ENCODE measurements around the gene DNMT3B. TPM values are rescaled to one million over a fixed set of nuclear protein-coding genes. Genes with fewer than 3 reads are reported as not detected.

DNMT3B gene
- total RNA-seq, 1 experiment from 2014 or later: 7.3 TPM

DNA sequence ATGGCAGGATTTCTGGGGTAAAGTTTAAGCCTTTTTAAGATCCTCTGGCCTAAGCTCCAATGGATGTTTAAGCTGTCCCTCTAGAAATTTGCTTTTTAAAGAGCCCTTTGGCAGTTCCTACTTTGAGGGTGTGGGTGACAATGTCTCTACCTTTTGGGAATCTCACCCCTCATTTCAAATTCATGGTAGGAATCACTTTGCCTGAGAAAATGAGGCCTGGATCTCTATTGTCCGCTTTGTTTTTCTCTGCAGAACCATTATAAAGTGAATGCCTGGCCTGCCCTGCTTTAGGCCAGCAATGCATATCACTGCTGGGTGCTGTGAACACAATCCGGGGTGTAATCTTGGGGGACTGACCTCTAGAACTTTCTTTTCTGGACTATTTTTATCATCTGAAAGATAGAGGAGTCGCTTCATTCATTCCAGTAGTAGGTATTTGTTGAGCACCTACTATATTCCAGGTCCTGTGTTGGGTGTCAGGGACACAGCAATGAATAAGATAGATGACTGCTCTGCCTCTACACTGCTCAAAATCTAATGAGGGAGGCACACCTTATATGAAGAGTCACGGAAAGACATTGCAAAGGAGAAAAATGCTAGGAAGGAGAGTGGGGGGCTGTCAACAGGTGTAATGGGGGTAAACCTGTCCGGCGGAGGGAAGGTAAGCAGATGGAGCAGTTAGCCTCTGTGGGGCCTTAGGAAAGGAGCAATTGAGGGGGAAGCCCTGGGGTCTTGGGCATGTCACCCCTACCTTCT is 10.3 kb upstream of the DNMT3B start:
- Histone ChIP-seq H3K9me3 (ENCODE audit: low read length) (no peaks in the 10 kb centered on the region), H3K27me3 (ENCODE audit: low read length) (no peaks in the 10 kb centered on the region), H2AFZ (ENCODE audit: low read length) (no peak overlapping the region), H3K4me1 (ENCODE audit: insufficient read depth, low read length) (peaks cover 20% of the 10 kb centered on the region), H3F3A (ENCODE audit: low read length, unreplicated experiment) (no peaks in the 10 kb centered on the region), H3K9me2 (replicated peaks; ENCODE audit: low read length) (no peaks in the 10 kb centered on the region), H3K79me2 (ENCODE audit: low read length) (no peaks in the 10 kb centered on the region), H3K4me2 (ENCODE audit: low read length) (peak overlapping the region; percentile 73; the same call in 1 of the 2 replicates), H3K9ac (ENCODE audit: low read length) (no peak overlapping the region), H3K36me3 (ENCODE audit: low read depth, low read length) (no peaks in the 10 kb centered on the region), H3K4me3 (ENCODE audit: low read length) (no peak overlapping the region), H4K20me1 (ENCODE audit: low read length) (no peaks in the 10 kb centered on the region), H3K27ac (ENCODE audit: low read length) (peak overlapping the region; percentile 59)
- ATAC-seq: no peak
- CTCF ChIA-PET: no interaction called here
- BruUV-seq (replicated peaks): no TSS peak
- intact Hi-C loops (cut with micrococcal nuclease): no loop called here
- DNase-seq: no peak
- TF ChIP-seq, protein P1, sequence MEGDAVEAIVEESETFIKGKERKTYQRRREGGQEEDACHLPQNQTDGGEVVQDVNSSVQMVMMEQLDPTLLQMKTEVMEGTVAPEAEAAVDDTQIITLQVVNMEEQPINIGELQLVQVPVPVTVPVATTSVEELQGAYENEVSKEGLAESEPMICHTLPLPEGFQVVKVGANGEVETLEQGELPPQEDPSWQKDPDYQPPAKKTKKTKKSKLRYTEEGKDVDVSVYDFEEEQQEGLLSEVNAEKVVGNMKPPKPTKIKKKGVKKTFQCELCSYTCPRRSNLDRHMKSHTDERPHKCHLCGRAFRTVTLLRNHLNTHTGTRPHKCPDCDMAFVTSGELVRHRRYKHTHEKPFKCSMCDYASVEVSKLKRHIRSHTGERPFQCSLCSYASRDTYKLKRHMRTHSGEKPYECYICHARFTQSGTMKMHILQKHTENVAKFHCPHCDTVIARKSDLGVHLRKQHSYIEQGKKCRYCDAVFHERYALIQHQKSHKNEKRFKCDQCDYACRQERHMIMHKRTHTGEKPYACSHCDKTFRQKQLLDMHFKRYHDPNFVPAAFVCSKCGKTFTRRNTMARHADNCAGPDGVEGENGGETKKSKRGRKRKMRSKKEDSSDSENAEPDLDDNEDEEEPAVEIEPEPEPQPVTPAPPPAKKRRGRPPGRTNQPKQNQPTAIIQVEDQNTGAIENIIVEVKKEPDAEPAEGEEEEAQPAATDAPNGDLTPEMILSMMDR (conservative IDR thresholded peaks at IDR 0.05; ENCODE audit: low read depth, low read length): no peak
- TF ChIP-seq EZH2phosphoT487 (IDR thresholded peaks at IDR 0.05; ENCODE audit: borderline replicate concordance, low read length) (no peak), EZH2 (IDR thresholded peaks at IDR 0.05; ENCODE audit: low read length, unreplicated experiment) (no peak)
- POLR2A ChIA-PET (ENCODE audit: unreplicated experiment): no interaction called here

DNA sequence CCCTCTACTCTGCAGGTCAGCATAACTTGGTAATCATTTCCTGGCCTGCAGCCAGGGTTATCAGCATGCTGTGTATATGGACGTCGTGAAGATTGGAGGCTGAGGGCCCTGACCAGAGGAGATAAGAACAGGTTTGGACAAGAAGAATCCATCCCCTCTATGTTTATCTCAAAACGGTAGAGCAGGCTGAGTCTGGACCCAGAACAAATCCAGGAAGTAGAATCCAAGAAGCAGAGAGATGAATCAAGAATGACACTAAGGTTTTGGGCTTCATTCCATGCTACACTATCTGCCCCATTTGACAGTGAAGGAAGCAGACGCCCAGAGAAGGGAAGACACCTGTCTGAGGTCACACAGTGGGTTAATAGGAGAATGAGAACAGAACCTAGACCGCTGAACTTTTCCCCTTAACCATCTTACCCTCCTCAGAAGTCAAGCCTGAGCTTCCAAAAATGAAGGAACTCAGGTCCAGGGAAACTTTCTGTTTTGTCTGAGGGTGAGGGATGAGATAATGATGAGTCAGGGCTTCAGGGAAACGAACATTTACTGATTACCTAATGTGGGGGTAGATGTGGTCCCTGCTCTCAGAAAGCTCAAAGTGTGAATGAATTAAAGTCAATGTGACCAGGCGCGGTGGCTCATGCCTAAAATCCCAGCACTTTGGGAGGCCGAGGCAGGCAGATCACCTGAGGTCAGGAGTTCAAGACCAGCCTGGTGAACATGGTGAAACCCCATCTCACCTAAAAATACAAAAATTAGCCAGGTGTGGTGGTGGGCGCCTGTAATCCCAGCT is 9.5 kb upstream of the DNMT3B start:
- ChIA-PET CTCF (no interaction called here), POLR2A (ENCODE audit: unreplicated experiment) (no interaction called here)
- Histone ChIP-seq H3K27me3 (ENCODE audit: low read length) (no peaks in the 10 kb centered on the region), H3K9me3 (ENCODE audit: low read length) (no peaks in the 10 kb centered on the region), H3K4me2 (ENCODE audit: low read length) (peak overlapping the region; percentile 73), H3K27ac (ENCODE audit: low read length) (peak overlapping the region; percentile 59), H3K4me1 (ENCODE audit: insufficient read depth, low read length) (peaks cover 18% of the 10 kb centered on the region), H3K9me2 (replicated peaks; ENCODE audit: low read length) (no peaks in the 10 kb centered on the region), H4K20me1 (ENCODE audit: low read length) (no peaks in the 10 kb centered on the region), H2AFZ (ENCODE audit: low read length) (peak overlapping the region; percentile 70), H3K79me2 (ENCODE audit: low read length) (no peaks in the 10 kb centered on the region), H3K4me3 (ENCODE audit: low read length) (no peak overlapping the region), H3F3A (ENCODE audit: low read length, unreplicated experiment) (no peaks in the 10 kb centered on the region), H3K36me3 (ENCODE audit: low read depth, low read length) (no peaks in the 10 kb centered on the region), H3K9ac (ENCODE audit: low read length) (no peak overlapping the region)
- ATAC-seq (peak; percentile 75), DNase-seq (peak; percentile 68)
- TF ChIP-seq EZH2 (IDR thresholded peaks at IDR 0.05; ENCODE audit: low read length, unreplicated experiment): no peak
- TF ChIP-seq EZH2phosphoT487 (IDR thresholded peaks at IDR 0.05; ENCODE audit: borderline replicate concordance, low read length): no peak
- TF ChIP-seq, protein P1 (conservative IDR thresholded peaks at IDR 0.05; ENCODE audit: low read depth, low read length): no peak
- no TSS peak for BruUV-seq (replicated peaks)
- intact Hi-C loops (cut with micrococcal nuclease): no loop called here
